Measurements from ENCODE around the gene USP8.
"Not testable (repeated sequence)": the region's sequence is repeated elsewhere in the genome, so short reads cannot be mapped to it uniquely, and the experiment has no call there.

- not testable (repeated sequence) for TF ChIP-seq CTCF (IDR thresholded peaks at IDR 0.05); ZFX (IDR thresholded peaks at IDR 0.05; ENCODE audit: borderline replicate concordance)
These were observed 41.8 kb upstream of the USP8 start for GRCh38 chr15:50382408-50382807.

Data from 22Rv1 (cell line).